Measurements from ENCODE around the gene SERPINE2. TPM values are rescaled to one million over a fixed set of nuclear protein-coding genes. Genes with fewer than 3 reads are reported as not detected.

Gene SERPINE2
- total RNA-seq, 2 experiments from 2014 or later: 40.4 to 42.4 TPM

- DNase-seq (no peak), ATAC-seq (no peak)
- ChIA-PET CTCF (interaction anchor here (2.2 to 3.2 kb wide), 3 partner anchors 67 to 90 kb away, joined by 15 to 30 read pairs (median 16); no protein-coding TSS in a partner anchor), POLR2A (no interaction called here)
- Mint-ChIP-seq H3K27ac (no peak overlapping the region), H3K36me3 (ENCODE audit: low read depth) (no peaks in the 10 kb centered on the region), H3K4me1 (ENCODE audit: low read depth) (no peaks in the 10 kb centered on the region), H3K27me3 (no peaks in the 10 kb centered on the region), H3K4me3 (no peak overlapping the region), H3K9me3 (no peaks in the 10 kb centered on the region)
- TF ChIP-seq, protein P1, sequence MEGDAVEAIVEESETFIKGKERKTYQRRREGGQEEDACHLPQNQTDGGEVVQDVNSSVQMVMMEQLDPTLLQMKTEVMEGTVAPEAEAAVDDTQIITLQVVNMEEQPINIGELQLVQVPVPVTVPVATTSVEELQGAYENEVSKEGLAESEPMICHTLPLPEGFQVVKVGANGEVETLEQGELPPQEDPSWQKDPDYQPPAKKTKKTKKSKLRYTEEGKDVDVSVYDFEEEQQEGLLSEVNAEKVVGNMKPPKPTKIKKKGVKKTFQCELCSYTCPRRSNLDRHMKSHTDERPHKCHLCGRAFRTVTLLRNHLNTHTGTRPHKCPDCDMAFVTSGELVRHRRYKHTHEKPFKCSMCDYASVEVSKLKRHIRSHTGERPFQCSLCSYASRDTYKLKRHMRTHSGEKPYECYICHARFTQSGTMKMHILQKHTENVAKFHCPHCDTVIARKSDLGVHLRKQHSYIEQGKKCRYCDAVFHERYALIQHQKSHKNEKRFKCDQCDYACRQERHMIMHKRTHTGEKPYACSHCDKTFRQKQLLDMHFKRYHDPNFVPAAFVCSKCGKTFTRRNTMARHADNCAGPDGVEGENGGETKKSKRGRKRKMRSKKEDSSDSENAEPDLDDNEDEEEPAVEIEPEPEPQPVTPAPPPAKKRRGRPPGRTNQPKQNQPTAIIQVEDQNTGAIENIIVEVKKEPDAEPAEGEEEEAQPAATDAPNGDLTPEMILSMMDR (IDR thresholded peaks at IDR 0.05): no peak
- intact Hi-C loops (cut with micrococcal nuclease): no loop called here
Measured at GRCh38 chr2:224060783-224061482, 21.8 kb upstream of the SERPINE2 start.

DNA sequence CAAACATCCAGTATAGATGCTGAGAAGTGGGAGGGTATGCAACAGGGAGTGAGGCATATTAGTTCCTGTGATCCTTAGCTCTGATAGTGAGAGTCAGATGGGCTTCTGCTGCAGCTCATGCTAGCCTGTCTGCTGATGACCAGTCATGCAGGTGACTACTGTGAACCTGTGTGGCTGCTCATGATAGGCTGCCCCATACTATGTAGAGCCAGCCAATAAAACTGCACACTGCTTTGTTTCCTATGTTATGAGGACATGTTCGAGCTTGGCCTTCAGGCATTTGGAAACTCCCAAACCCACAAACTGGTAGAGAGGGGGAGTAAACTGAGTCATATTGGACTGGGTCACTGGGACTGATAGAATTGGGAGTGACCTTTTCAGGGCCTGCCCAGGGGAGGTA lies 20.1 kb upstream of the SERPINE2 start:
- no peaks in the 10 kb centered on the region for H3K4me1 Mint-ChIP-seq (ENCODE audit: low read depth)
- H3K4me3 Mint-ChIP-seq: no peak overlapping the region
- DNase-seq: no peak
- CTCF ChIA-PET: interaction anchor here (3.2 kb wide), 1 partner anchor 66 kb away, joined by 15 read pairs; no protein-coding TSS in a partner anchor
- H3K36me3 Mint-ChIP-seq (ENCODE audit: low read depth): no peaks in the 10 kb centered on the region
- TF ChIP-seq, protein P1 (IDR thresholded peaks at IDR 0.05): no peak
- no peak for ATAC-seq
- no peaks in the 10 kb centered on the region for H3K27me3 Mint-ChIP-seq
- POLR2A ChIA-PET: interaction anchor here (0.6 kb wide), 1 partner anchor 66 kb away, joined by 3 read pairs; no protein-coding TSS in a partner anchor
- peaks cover 2% of the 10 kb centered on the region for H3K9me3 Mint-ChIP-seq
- intact Hi-C loops (cut with micrococcal nuclease): no loop called here
- H3K27ac Mint-ChIP-seq: no peak overlapping the region

DNA sequence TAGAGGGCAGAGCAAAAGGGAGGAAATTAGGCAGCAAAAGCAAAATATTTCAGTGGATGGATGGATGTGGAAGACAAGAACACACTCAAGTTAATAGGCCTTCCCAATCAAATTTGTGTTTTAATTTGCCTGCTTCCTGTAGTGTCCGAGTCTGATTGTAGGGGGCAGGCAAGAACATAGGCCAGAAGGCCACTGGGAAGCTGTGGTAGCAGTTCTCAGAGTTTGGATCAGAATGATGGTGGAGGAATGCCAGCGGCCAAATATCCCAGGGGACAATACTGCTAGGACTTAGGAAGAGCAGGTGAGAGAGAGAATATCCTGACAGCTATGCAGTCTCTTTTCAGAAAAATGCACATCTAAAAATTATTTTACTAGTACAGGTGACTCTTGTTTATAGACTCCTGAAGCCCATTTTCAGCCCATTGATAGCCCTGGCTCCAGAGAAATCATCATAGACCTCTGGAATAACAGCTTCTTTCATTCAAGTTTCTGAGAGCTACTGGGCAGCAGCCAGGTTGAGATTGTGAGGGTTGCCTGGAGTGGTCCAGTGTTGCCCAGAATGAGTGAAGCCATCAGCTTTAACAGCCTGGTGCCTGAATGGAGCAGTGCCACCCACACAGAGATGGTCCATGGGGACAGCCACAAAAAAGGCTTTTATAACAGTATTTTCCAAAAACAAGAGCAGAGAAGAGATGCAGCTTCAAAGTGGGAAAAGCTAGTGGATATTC lies 19.1 kb upstream of the SERPINE2 start:
- TF ChIP-seq, protein P1 (IDR thresholded peaks at IDR 0.05): no peak
- CTCF ChIA-PET: interaction anchor here (3.2 kb wide), 1 partner anchor 65 kb away, joined by 15 read pairs; no protein-coding TSS in a partner anchor
- Mint-ChIP-seq H3K9me3 (peaks cover 2% of the 10 kb centered on the region), H3K27ac (no peak overlapping the region), H3K27me3 (peaks cover 4% of the 10 kb centered on the region), H3K4me1 (ENCODE audit: low read depth) (peaks cover 2% of the 10 kb centered on the region), H3K4me3 (no peak overlapping the region), H3K36me3 (ENCODE audit: low read depth) (no peaks in the 10 kb centered on the region)
- ATAC-seq (no peak), DNase-seq (no peak)
- POLR2A ChIA-PET: no interaction called here
- intact Hi-C loops (cut with micrococcal nuclease): no loop called here

- POLR2A ChIA-PET: interaction anchor here (1.1 kb wide), 1 partner anchor 8 kb away, joined by 3 read pairs; no protein-coding TSS in a partner anchor
- Mint-ChIP-seq H3K9me3 (peaks cover 2% of the 10 kb centered on the region), H3K4me1 (ENCODE audit: low read depth) (peaks cover 2% of the 10 kb centered on the region), H3K36me3 (ENCODE audit: low read depth) (no peaks in the 10 kb centered on the region), H3K4me3 (no peak overlapping the region), H3K27ac (no peak overlapping the region), H3K27me3 (peaks cover 9% of the 10 kb centered on the region)
- no peak for DNase-seq
- ATAC-seq: no peak
- intact Hi-C loops (cut with micrococcal nuclease): no loop called here
- CTCF ChIA-PET: interaction anchor here (0.6 kb wide), 1 partner anchor 87 kb away, joined by 3 read pairs; no protein-coding TSS in a partner anchor
- TF ChIP-seq, protein P1 (IDR thresholded peaks at IDR 0.05): no peak
Measured at GRCh38 chr2:224056889-224057288, 17.8 kb upstream of the SERPINE2 start.

DNA sequence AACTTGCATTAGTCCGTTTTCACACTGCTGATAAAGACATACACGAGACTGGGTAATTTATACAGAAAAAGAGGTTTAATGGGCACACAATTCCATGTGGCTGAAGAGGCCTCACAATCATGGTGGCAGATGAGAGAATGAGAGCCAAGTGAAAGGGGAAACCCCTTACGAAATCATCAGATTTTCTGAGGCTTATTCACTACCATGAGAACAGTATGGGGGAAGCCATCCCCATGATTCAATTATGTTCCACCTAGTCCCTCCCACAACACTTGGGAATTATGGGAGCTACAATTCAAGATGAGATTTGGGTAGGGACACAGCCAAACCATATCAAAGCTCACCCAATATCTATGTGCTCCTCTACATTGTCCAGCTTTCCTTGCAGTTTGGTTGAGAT lies 16.0 kb upstream of the SERPINE2 start:
- Mint-ChIP-seq H3K36me3 (ENCODE audit: low read depth) (no peaks in the 10 kb centered on the region), H3K4me1 (ENCODE audit: low read depth) (peaks cover 2% of the 10 kb centered on the region), H3K27ac (no peak overlapping the region), H3K27me3 (peaks cover 19% of the 10 kb centered on the region), H3K9me3 (peaks cover 2% of the 10 kb centered on the region), H3K4me3 (no peak overlapping the region)
- no peak for DNase-seq
- ATAC-seq: no peak
- intact Hi-C loops (cut with micrococcal nuclease): no loop called here
- TF ChIP-seq, protein P1 (IDR thresholded peaks at IDR 0.05): no peak
- CTCF ChIA-PET: interaction anchor here (1.7 to 5.4 kb wide), 2 partner anchors 61 to 230 kb away, joined by 7 to 27 read pairs; no protein-coding TSS in a partner anchor
- POLR2A ChIA-PET: no interaction called here

Data from activated CD8-positive, alpha-beta T cell treated with anti-CD3 and anti-CD28 coated beads for 36 hours (primary cell).